Keratinocyte (primary cell): ENCODE measurements around the gene ALOX5AP. TPM values are rescaled to one million over a fixed set of nuclear protein-coding genes. Genes with fewer than 3 reads are reported as not detected.

Source experiments
- DNase-seq: peaks from one replicate; pipeline ENCODE4 v3.0.0-alpha.2; 2011; ENCODE audit warnings: low read depth, missing footprints, low spot score
- FAIRE-seq: peaks from 2 replicates; lab custom pipeline; 2011; peaks lifted over from hg19 to GRCh38; lab: Jason Lieb, UNC
- H2AFZ ChIP-seq: 2 replicates; pipeline ENCODE4 v1.6.0; 2012; ENCODE audit warnings: low read length, control low read depth, inconsistent platforms; ENCODE audit not compliant: control insufficient read depth
- H3K27ac ChIP-seq: 2 replicates; pipeline ENCODE4 v1.5.1; 2011; ENCODE audit warnings: low read length; ENCODE audit not compliant: control insufficient read depth, insufficient read depth
- H3K27me3 ChIP-seq: 3 replicates; pipeline ENCODE4 v1.6.0; 2011; ENCODE audit warnings: low read length; ENCODE audit not compliant: control insufficient read depth, insufficient read depth; ENCODE audit errors: extremely low read depth
- H3K36me3 ChIP-seq, 2 experiments: 2 replicates in 1 of 2; 3 replicates in 1 of 2; pipeline ENCODE4 v1.5.1; 2011; ENCODE audit warnings: low read length in 2 of 2, mild to moderate bottlenecking in 1 of 2; ENCODE audit not compliant: control insufficient read depth in 2 of 2, insufficient read depth in 2 of 2; ENCODE audit errors: extremely low read depth in 1 of 2
- H3K4me1 ChIP-seq: 3 replicates; pipeline ENCODE4 v1.5.1; 2011; ENCODE audit warnings: low read length; ENCODE audit not compliant: control insufficient read depth, insufficient read depth; ENCODE audit errors: extremely low read depth
- H3K4me2 ChIP-seq: 3 replicates; pipeline ENCODE4 v1.6.0; 2011; ENCODE audit warnings: low read depth, low read length; ENCODE audit not compliant: control insufficient read depth, insufficient read depth; ENCODE audit errors: extremely low read depth
- H3K4me3 ChIP-seq, 3 experiments: fragments of 200-600 bp in 1 of 3; sonication (generic) in 1 of 3; 2 replicates in 2 of 3; 3 replicates in 1 of 3; pipeline ENCODE4 v1.5.1; 2011 to 2016; ENCODE audit warnings: low read length in 3 of 3, mild to moderate bottlenecking in 3 of 3, control low read depth in 2 of 3, inconsistent platforms in 1 of 3, low read depth in 1 of 3, mixed read lengths in 1 of 3, mixed run types in 1 of 3, moderate library complexity in 1 of 3; ENCODE audit not compliant: control insufficient read depth in 2 of 3, insufficient read depth in 2 of 3; ENCODE audit errors: extremely low read depth in 1 of 3
- H3K79me2 ChIP-seq: 2 replicates; pipeline ENCODE4 v1.6.0; 2012; ENCODE audit warnings: low read length; ENCODE audit not compliant: control insufficient read depth, insufficient read depth
- H3K9ac ChIP-seq: 3 replicates; pipeline ENCODE4 v1.6.0; 2011; ENCODE audit warnings: low read length; ENCODE audit not compliant: control insufficient read depth, insufficient read depth; ENCODE audit errors: extremely low read depth
- H3K9me1 ChIP-seq: 3 replicates; pipeline ENCODE4 v1.6.0; 2011; ENCODE audit warnings: low read length; ENCODE audit not compliant: control insufficient read depth, insufficient read depth; ENCODE audit errors: extremely low read depth
- H3K9me3 ChIP-seq: 2 replicates; pipeline ENCODE4 v1.5.1; 2012; ENCODE audit warnings: low read depth, low read length; ENCODE audit not compliant: control insufficient read depth
- H4K20me1 ChIP-seq: 3 replicates; pipeline ENCODE4 v1.6.0; 2011; ENCODE audit warnings: low read length; ENCODE audit not compliant: control insufficient read depth, insufficient read depth; ENCODE audit errors: extremely low read depth
- EZH2 ChIP-seq: IDR thresholded peaks from one replicate; pipeline ENCODE4 v1.6.1; 2012; ENCODE audit warnings: inconsistent platforms, mild to moderate bottlenecking, low read length, moderate library complexity
- dilution Hi-C: fragments of 300-500 bp; cut with MboI; formaldehyde crosslinking; loops from one replicate; pipeline ENCODE4 v1.7.0; 2020; ENCODE audit warnings: low sequenced_read_pairs; ENCODE audit not compliant: extremely low pct_ligation_motif_present
- polyA plus RNA-seq, 5 experiments: library from polyadenylated mRNA; depleted of rRNA in 3 of 5; stranded (reverse) in 3 of 5; stranded (forward) in 1 of 5; unstranded in 1 of 5; fragments of >200 nt; gene quantifications; 1 replicate in 1 of 5; 2 replicates in 3 of 5; 3 replicates in 1 of 5; pipeline versions ENCODE4 v1.2.1 to v1.2.3, GENCODE V29; 2011 to 2012; ENCODE audit warnings: missing spikeins in 2 of 5, low read depth in 1 of 5, low replicate concordance in 1 of 5
- TF ChIP-seq, protein P1 (sequence below), 3 experiments: IDR thresholded peaks in 1 of 3; conservative IDR thresholded peaks in 1 of 3; optimal IDR thresholded peaks in 1 of 3; 2 replicates in 2 of 3; 3 replicates in 1 of 3; pipeline versions ENCODE3 to v1.5.1; 2011; ENCODE audit warnings: low read length in 3 of 3, mild to moderate bottlenecking in 3 of 3, moderate library complexity in 2 of 3, control low read depth in 1 of 3, inconsistent platforms in 1 of 3; ENCODE audit not compliant: insufficient read depth in 2 of 3; ENCODE audit errors: extremely low read depth in 1 of 3

The ALOX5AP gene
- polyA plus RNA-seq, 1 donor (not counting 4 experiments of a cell fraction or from before 2014, with no cell fraction given): 0.31 TPM

DNA sequence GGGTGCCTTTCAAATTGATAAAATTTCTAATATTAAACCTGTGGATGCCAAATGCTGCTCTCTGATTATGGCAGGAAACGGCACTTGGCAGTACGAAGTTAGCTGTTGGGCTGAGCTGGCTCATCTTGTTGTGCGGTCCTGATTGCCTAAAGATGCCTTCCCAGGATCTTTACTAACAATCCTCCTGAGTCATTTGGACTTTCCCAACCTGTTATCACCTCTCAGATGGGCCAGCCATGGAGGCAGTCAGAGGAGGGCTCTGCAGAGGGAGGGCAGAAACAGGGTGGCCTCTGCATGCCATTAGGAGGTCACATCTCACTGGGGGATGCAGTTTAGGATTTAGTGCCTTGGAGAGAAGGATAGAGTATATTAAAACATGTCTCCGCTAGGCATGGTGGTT, 27.3 kb downstream of the ALOX5AP start:
- Histone ChIP-seq H3K4me3 (no peak overlapping the region), H3K79me2 (no peaks in the 10 kb centered on the region), H3K9me3 (no peaks in the 10 kb centered on the region), H3K27ac (no peak overlapping the region), H3K36me3 (no peaks in the 10 kb centered on the region), H3K4me1 (peaks cover 7% of the 10 kb centered on the region), H2AFZ (no peak overlapping the region), H3K27me3 (peaks cover 3% of the 10 kb centered on the region), H3K9ac (no peak overlapping the region), H4K20me1 (no peaks in the 10 kb centered on the region), H3K9me1 (no peaks in the 10 kb centered on the region), H3K4me2 (no peak overlapping the region)
- FAIRE-seq: no peak
- no peak for TF ChIP-seq EZH2
- TF ChIP-seq, protein P1, sequence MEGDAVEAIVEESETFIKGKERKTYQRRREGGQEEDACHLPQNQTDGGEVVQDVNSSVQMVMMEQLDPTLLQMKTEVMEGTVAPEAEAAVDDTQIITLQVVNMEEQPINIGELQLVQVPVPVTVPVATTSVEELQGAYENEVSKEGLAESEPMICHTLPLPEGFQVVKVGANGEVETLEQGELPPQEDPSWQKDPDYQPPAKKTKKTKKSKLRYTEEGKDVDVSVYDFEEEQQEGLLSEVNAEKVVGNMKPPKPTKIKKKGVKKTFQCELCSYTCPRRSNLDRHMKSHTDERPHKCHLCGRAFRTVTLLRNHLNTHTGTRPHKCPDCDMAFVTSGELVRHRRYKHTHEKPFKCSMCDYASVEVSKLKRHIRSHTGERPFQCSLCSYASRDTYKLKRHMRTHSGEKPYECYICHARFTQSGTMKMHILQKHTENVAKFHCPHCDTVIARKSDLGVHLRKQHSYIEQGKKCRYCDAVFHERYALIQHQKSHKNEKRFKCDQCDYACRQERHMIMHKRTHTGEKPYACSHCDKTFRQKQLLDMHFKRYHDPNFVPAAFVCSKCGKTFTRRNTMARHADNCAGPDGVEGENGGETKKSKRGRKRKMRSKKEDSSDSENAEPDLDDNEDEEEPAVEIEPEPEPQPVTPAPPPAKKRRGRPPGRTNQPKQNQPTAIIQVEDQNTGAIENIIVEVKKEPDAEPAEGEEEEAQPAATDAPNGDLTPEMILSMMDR (optimal IDR thresholded peaks at IDR 0.05 in 1 of 3, IDR thresholded peaks at IDR 0.05 in 1 of 3, conservative IDR thresholded peaks at IDR 0.05 in 1 of 3; ENCODE audit: extremely low read depth in 1 of 3, insufficient read depth in 2 of 3, low read length in 3 of 3): no peak
- dilution Hi-C loops: no loop called here
- no peak for DNase-seq

DNA sequence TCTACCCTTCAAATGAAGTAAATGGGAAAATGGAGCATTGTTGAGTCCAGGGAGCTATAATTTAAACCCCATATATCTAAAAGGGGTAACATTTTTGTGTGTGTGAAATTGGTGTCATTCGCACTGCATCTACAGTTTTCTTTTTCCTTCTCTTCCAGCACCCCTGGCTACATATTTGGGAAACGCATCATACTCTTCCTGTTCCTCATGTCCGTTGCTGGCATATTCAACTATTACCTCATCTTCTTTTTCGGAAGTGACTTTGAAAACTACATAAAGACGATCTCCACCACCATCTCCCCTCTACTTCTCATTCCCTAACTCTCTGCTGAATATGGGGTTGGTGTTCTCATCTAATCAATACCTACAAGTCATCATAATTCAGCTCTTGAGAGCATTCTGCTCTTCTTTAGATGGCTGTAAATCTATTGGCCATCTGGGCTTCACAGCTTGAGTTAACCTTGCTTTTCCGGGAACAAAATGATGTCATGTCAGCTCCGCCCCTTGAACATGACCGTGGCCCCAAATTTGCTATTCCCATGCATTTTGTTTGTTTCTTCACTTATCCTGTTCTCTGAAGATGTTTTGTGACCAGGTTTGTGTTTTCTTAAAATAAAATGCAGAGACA, 28.6 kb downstream of the ALOX5AP start:
- Histone ChIP-seq H3K9me1 (no peaks in the 10 kb centered on the region), H3K4me2 (no peak overlapping the region), H3K27me3 (no peaks in the 10 kb centered on the region), H2AFZ (peak overlapping the region; percentile 21), H3K36me3 (no peaks in the 10 kb centered on the region), H3K9me3 (no peaks in the 10 kb centered on the region), H3K4me3 (no peak overlapping the region), H3K79me2 (no peaks in the 10 kb centered on the region), H4K20me1 (no peaks in the 10 kb centered on the region), H3K9ac (no peak overlapping the region), H3K4me1 (peaks cover 7% of the 10 kb centered on the region), H3K27ac (no peak overlapping the region)
- FAIRE-seq: no peak
- dilution Hi-C loops: no loop called here
- no peak for DNase-seq
- TF ChIP-seq, protein P1 (optimal IDR thresholded peaks at IDR 0.05 in 1 of 3, IDR thresholded peaks at IDR 0.05 in 1 of 3, conservative IDR thresholded peaks at IDR 0.05 in 1 of 3; ENCODE audit: extremely low read depth in 1 of 3, insufficient read depth in 2 of 3, low read length in 3 of 3): no peak
- TF ChIP-seq EZH2: no peak
